ENCODE results near the gene RTN1. TPM values are rescaled to one million over a fixed set of nuclear protein-coding genes. Genes with fewer than 3 reads are reported as not detected.

Gene RTN1
- total RNA-seq, 1 donor from 2014 or later = 2.1 TPM

DNA sequence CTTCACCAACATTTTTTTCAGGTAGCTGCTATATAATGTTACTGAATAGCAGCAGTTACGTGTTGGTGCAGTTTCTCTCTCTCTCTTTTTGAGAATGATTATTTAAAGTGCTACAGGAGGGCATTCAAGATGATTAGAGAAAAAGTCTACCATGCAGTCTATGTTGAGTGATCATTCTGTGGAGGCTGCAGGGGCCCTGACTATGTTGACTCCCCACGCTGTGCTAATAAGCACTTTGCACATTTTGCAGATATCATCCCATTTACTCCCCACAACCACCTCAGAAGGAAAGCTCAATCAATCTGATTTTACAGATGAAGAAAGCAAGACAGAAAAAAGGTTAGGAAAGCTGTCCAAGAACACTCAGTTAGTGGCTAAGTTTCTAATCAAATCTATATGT is 87.8 kb downstream of the RTN1 start:
- Mint-ChIP-seq H3K4me3 (ENCODE audit: unreplicated experiment) (no peak overlapping the region), H3K4me1 (ENCODE audit: unreplicated experiment) (peaks cover 4% of the 10 kb centered on the region), H3K9me3 (ENCODE audit: unreplicated experiment) (no peaks in the 10 kb centered on the region), H3K27ac (ENCODE audit: unreplicated experiment) (no peak overlapping the region), H3K27me3 (ENCODE audit: unreplicated experiment) (no peaks in the 10 kb centered on the region), H3K36me3 (ENCODE audit: low read depth, unreplicated experiment) (no peaks in the 10 kb centered on the region)
- no peak for DNase-seq (ENCODE audit: low spot score)
- no peak for TF ChIP-seq CTCF (IDR thresholded peaks at IDR 0.05; ENCODE audit: unreplicated experiment)

- no peak for DNase-seq (ENCODE audit: low spot score)
- no peak overlapping the region for H3K27ac Mint-ChIP-seq (ENCODE audit: unreplicated experiment)
- H3K4me3 Mint-ChIP-seq (ENCODE audit: unreplicated experiment) = no peak overlapping the region
- H3K4me1 Mint-ChIP-seq (ENCODE audit: unreplicated experiment) = peaks cover 5% of the 10 kb centered on the region
- H3K27me3 Mint-ChIP-seq (ENCODE audit: unreplicated experiment) = no peaks in the 10 kb centered on the region
- no peak for TF ChIP-seq CTCF (IDR thresholded peaks at IDR 0.05; ENCODE audit: unreplicated experiment)
- no peaks in the 10 kb centered on the region for H3K36me3 Mint-ChIP-seq (ENCODE audit: low read depth, unreplicated experiment)
- no peaks in the 10 kb centered on the region for H3K9me3 Mint-ChIP-seq (ENCODE audit: unreplicated experiment)
These were observed 93.5 kb downstream of the RTN1 start for GRCh38 chr14:59777006-59777579.

DNA sequence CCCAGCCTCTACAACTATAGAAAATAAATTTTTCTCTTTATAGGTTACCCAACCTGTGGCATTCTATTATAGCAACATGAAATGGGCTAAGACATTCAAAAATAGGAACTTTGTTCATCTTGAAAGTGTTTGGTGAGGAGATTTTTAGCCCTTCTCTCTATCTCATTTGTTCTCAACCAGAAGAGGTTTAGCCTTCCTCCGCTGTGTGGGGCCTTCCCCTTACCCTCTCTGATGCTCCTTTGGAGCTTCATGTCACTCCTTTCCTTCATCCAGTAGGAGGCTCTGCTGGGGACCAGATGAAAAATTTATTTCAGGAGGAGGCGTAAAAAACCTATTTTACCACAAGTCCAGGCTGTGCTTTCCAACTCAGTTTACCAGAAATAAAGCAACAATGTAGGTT is 94.1 kb downstream of the RTN1 start:
- no peak for DNase-seq (ENCODE audit: low spot score)
- no peak for TF ChIP-seq CTCF (IDR thresholded peaks at IDR 0.05; ENCODE audit: unreplicated experiment)
- no peaks in the 10 kb centered on the region for H3K27me3 Mint-ChIP-seq (ENCODE audit: unreplicated experiment)
- H3K36me3 Mint-ChIP-seq (ENCODE audit: low read depth, unreplicated experiment) = no peaks in the 10 kb centered on the region
- no peak overlapping the region for H3K27ac Mint-ChIP-seq (ENCODE audit: unreplicated experiment)
- no peaks in the 10 kb centered on the region for H3K9me3 Mint-ChIP-seq (ENCODE audit: unreplicated experiment)
- H3K4me1 Mint-ChIP-seq (ENCODE audit: unreplicated experiment) = peaks cover 5% of the 10 kb centered on the region
- H3K4me3 Mint-ChIP-seq (ENCODE audit: unreplicated experiment) = no peak overlapping the region

DNA sequence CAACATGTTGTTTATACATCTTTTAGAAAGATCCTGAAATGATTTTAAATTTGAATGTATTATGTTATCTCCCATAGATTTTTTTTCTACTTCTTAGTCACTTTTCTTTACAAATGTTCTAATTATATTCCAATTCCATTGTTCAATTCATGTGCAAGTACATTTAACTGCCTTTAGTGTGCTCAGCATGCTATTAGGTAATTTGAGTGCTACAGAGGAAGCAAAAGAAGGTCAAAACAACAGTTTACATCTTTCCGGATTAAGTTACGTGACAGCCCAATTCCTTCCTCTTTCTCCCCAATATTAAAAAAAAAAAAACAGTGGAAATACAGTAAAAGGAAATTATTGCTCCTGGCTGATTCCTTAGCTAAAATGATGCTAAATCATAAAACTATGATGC is 98.3 kb downstream of the RTN1 start:
- H3K4me1 Mint-ChIP-seq (ENCODE audit: unreplicated experiment) = peaks cover 11% of the 10 kb centered on the region
- no peak overlapping the region for H3K4me3 Mint-ChIP-seq (ENCODE audit: unreplicated experiment)
- no peak overlapping the region for H3K27ac Mint-ChIP-seq (ENCODE audit: unreplicated experiment)
- no peaks in the 10 kb centered on the region for H3K9me3 Mint-ChIP-seq (ENCODE audit: unreplicated experiment)
- no peak for DNase-seq (ENCODE audit: low spot score)
- no peaks in the 10 kb centered on the region for H3K36me3 Mint-ChIP-seq (ENCODE audit: low read depth, unreplicated experiment)
- TF ChIP-seq CTCF (IDR thresholded peaks at IDR 0.05; ENCODE audit: unreplicated experiment) = no peak
- no peaks in the 10 kb centered on the region for H3K27me3 Mint-ChIP-seq (ENCODE audit: unreplicated experiment)

DNA sequence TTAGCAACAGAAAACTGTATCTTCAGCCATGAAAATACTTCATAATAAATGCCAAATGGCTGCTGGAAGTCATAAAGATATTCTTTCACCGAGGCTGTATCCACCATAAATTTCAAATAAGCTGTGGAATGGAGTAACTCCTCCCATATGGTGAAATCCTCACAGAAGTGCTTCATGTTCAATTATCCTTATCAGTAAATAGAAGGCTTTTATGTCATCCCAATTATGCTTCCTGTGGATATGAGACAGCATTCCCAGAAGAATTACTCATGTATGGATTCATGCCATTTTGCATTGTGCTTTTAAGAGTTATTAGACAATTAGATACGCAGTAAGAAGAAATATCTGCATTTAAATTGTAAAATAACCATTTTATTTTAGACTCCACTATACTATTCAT is 99.0 kb downstream of the RTN1 start:
- DNase-seq (ENCODE audit: low spot score) = no peak
- peaks cover 11% of the 10 kb centered on the region for H3K4me1 Mint-ChIP-seq (ENCODE audit: unreplicated experiment)
- H3K9me3 Mint-ChIP-seq (ENCODE audit: unreplicated experiment) = no peaks in the 10 kb centered on the region

More for the DNA sequence above, 99.0 kb downstream of the RTN1 start:
- H3K27ac Mint-ChIP-seq (ENCODE audit: unreplicated experiment) = no peak overlapping the region
- no peaks in the 10 kb centered on the region for H3K27me3 Mint-ChIP-seq (ENCODE audit: unreplicated experiment)
- TF ChIP-seq CTCF (IDR thresholded peaks at IDR 0.05; ENCODE audit: unreplicated experiment) = no peak
- no peak overlapping the region for H3K4me3 Mint-ChIP-seq (ENCODE audit: unreplicated experiment)
- no peaks in the 10 kb centered on the region for H3K36me3 Mint-ChIP-seq (ENCODE audit: low read depth, unreplicated experiment)
